B cell (primary cell): Measurements from ENCODE around the gene TMOD2.

Source experiments
- CTCF ChIP-seq: fragments of 200-600 bp; IDR thresholded peaks from one replicate; pipeline ENCODE4 v1.8.0; 2022; ENCODE audit warnings: antibody characterized with exemption, mild to moderate bottlenecking
- EZH2 ChIP-seq: IDR thresholded peaks from 2 replicates; pipeline ENCODE4 v1.6.1; 2012; ENCODE audit warnings: borderline replicate concordance, low read depth, mild to moderate bottlenecking, moderate library complexity, low read length; ENCODE audit not compliant: insufficient read depth, poor library complexity, severe bottlenecking

GRCh38 chr15:51736751-51737521 is 14.5 kb upstream of the TMOD2 start:
- TF ChIP-seq CTCF (no peak), EZH2 (no peak)
